ENCODE results near the gene CCSER1.
"Not testable (repeated sequence)": the region's sequence is repeated elsewhere in the genome, so short reads cannot be mapped to it uniquely, and the experiment has no call there.

The CCSER1 gene

GRCh38 chr4:91601401-91601800, 1474.2 kb downstream of the CCSER1 start:
- no peak for TF ChIP-seq CTCF (IDR thresholded peaks at IDR 0.05; ENCODE audit: low read depth, low read length)
- Histone ChIP-seq H3K27ac (no peak overlapping the region), H3K4me3 (ENCODE audit: low read depth, low read length) (no peak overlapping the region), H3K9me3 (ENCODE audit: severe bottlenecking) (no peaks in the 10 kb centered on the region), H3K36me3 (no peaks in the 10 kb centered on the region), H3K27me3 (ENCODE audit: insufficient read depth, low read depth, severe bottlenecking) (no peaks in the 10 kb centered on the region)
- DNase-seq = no peak

GRCh38 chr4:91611782-91612181, 1484.6 kb downstream of the CCSER1 start:
- no peaks in the 10 kb centered on the region for H3K36me3 ChIP-seq
- TF ChIP-seq CTCF (IDR thresholded peaks at IDR 0.05; ENCODE audit: low read depth, low read length) = no peak
- DNase-seq = no peak
- no peaks in the 10 kb centered on the region for H3K27me3 ChIP-seq (ENCODE audit: insufficient read depth, low read depth, severe bottlenecking)
- H3K9me3 ChIP-seq (ENCODE audit: severe bottlenecking) = no peaks in the 10 kb centered on the region
- H3K4me3 ChIP-seq (ENCODE audit: low read depth, low read length) = no peak overlapping the region
- no peak overlapping the region for H3K27ac ChIP-seq

- Histone ChIP-seq H3K4me3 (ENCODE audit: low read depth, low read length) (no peak overlapping the region), H3K27ac (no peak overlapping the region), H3K27me3 (ENCODE audit: insufficient read depth, low read depth, severe bottlenecking) (no peaks in the 10 kb centered on the region), H3K36me3 (no peaks in the 10 kb centered on the region), H3K9me3 (ENCODE audit: severe bottlenecking) (no peaks in the 10 kb centered on the region)
- no peak for TF ChIP-seq CTCF (IDR thresholded peaks at IDR 0.05; ENCODE audit: low read depth, low read length)
- no peak for DNase-seq
Measured at GRCh38 chr4:91620952-91621351, 1493.8 kb downstream of the CCSER1 start.

- no peaks in the 10 kb centered on the region for H3K9me3 ChIP-seq (ENCODE audit: severe bottlenecking)
- no peak for DNase-seq
- no peaks in the 10 kb centered on the region for H3K36me3 ChIP-seq
- H3K27ac ChIP-seq = no peak overlapping the region
- H3K4me3 ChIP-seq (ENCODE audit: low read depth, low read length) = no peak overlapping the region
- TF ChIP-seq CTCF (IDR thresholded peaks at IDR 0.05; ENCODE audit: low read depth, low read length) = no peak
- no peaks in the 10 kb centered on the region for H3K27me3 ChIP-seq (ENCODE audit: insufficient read depth, low read depth, severe bottlenecking)
Measured at GRCh38 chr4:91621446-91621845, 1494.3 kb downstream of the CCSER1 start.

- no peak for TF ChIP-seq CTCF (IDR thresholded peaks at IDR 0.05; ENCODE audit: low read depth, low read length)
- H3K27ac ChIP-seq = no peak overlapping the region
- no peaks in the 10 kb centered on the region for H3K27me3 ChIP-seq (ENCODE audit: insufficient read depth, low read depth, severe bottlenecking)
- no peaks in the 10 kb centered on the region for H3K9me3 ChIP-seq (ENCODE audit: severe bottlenecking)
- H3K36me3 ChIP-seq = no peaks in the 10 kb centered on the region
- no peak overlapping the region for H3K4me3 ChIP-seq (ENCODE audit: low read depth, low read length)
- DNase-seq = no peak
Measured at GRCh38 chr4:91622925-91623602, 1495.9 kb downstream of the CCSER1 start.

- H3K27me3 ChIP-seq (ENCODE audit: insufficient read depth, low read depth, severe bottlenecking); H3K4me3 ChIP-seq (ENCODE audit: low read depth, low read length); H3K36me3 ChIP-seq; H3K9me3 ChIP-seq (ENCODE audit: severe bottlenecking); H3K27ac ChIP-seq; DNase-seq: not testable (repeated sequence)
Measured at GRCh38 chr4:91623603-91623967, 1496.4 kb downstream of the CCSER1 start.

All from WERI-Rb-1 (cell line).